Coronary artery (tissue), 2 donors: ENCODE measurements around the gene CGNL1.

Source experiments
- DNase-seq: peaks from one replicate; pipeline ENCODE4 v3.0.0-alpha.2; 2017; ENCODE audit warnings: low spot score
- H3K27ac ChIP-seq, 2 donors: fragments of 200-600 bp; sonication (generic); one replicate each; pipeline ENCODE4 v1.5.1; 2016 to 2019
- H3K4me3 ChIP-seq: fragments of 200-600 bp; sonication (generic); 2 replicates; pipeline ENCODE4 v1.5.1; 2016; ENCODE audit warnings: mild to moderate bottlenecking, moderate library complexity
- CTCF ChIP-seq: fragments of 200-600 bp; sonication (generic); IDR thresholded peaks from one replicate; pipeline ENCODE4 v1.5.1; 2019; ENCODE audit warnings: antibody characterized with exemption

Gene CGNL1

GRCh38 chr15:57496946-57497869, 120.9 kb downstream of the CGNL1 start:
- no peak for DNase-seq
- TF ChIP-seq CTCF: no peak
- Histone ChIP-seq H3K4me3 (no peak overlapping the region), H3K27ac (peak overlapping the region in 1 of 2 donors; percentile 52)

- H3K27ac ChIP-seq: peak overlapping the region in 1 of 2 donors; percentile 75
- H3K4me3 ChIP-seq: no peak overlapping the region
- no peak for TF ChIP-seq CTCF
- no peak for DNase-seq
Measured at GRCh38 chr15:57500256-57500655, 124.0 kb downstream of the CGNL1 start.

GRCh38 chr15:57500979-57501576, 124.8 kb downstream of the CGNL1 start:
- H3K4me3 ChIP-seq: no peak overlapping the region
- DNase-seq: no peak
- peak overlapping the region in 1 of 2 donors; percentile 75 for H3K27ac ChIP-seq
- TF ChIP-seq CTCF: no peak

GRCh38 chr15:57502116-57502515, 125.8 kb downstream of the CGNL1 start:
- Histone ChIP-seq H3K4me3 (no peak overlapping the region), H3K27ac (peak overlapping the region in 1 of 2 donors; percentile 75)
- TF ChIP-seq CTCF: no peak
- no peak for DNase-seq

GRCh38 chr15:57503051-57503702, 126.9 kb downstream of the CGNL1 start:
- no peak for DNase-seq
- Histone ChIP-seq H3K4me3 (no peak overlapping the region), H3K27ac (peak overlapping the region in 1 of 2 donors; percentile 79)
- TF ChIP-seq CTCF: no peak

GRCh38 chr15:57503911-57504598, 127.8 kb downstream of the CGNL1 start:
- Histone ChIP-seq H3K27ac (peak overlapping the region in 1 of 2 donors; percentile 79), H3K4me3 (no peak overlapping the region)
- DNase-seq: no peak
- TF ChIP-seq CTCF: no peak
